ENCODE data around the gene BCL2.
"Not testable (repeated sequence)": the region's sequence is repeated elsewhere in the genome, so short reads cannot be mapped to it uniquely, and the experiment has no call there.

The BCL2 gene

DNA sequence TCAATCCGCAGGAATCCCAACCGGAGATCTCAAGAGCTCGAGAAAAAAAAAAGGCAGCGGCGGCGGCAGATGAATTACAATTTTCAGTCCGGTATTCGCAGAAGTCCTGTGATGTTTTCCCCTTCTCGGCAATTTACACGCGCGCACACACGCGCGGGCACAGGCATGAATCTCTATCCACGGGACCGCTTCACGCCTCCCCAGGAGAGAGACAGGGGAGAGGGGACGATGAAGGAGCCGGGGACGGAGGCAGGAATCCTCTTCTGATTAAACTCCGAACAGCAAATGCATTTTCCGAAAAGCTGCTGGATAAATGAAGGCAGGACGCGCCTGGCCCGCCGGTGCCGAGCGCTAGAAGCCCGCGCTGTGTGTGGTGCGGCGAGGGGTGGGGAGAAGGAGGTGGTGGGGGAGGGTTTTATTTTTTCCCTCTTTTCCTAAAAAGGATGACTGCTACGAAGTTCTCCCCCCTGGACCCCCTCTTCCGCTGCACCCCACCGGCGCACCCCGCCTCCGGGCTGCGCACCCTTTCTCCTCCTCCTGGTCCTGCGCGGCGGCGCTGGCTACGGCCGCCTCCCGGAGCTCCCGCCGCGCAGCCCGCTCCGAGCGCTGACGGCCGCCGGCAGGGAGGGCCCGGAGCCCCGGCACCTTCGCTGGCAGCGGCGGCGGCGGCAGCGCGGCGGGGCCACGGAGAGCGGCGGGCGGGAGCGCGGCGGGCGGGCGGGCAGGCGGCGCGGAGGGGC, at the start of gene BCL2:
Gene BCL2, minus strand, starts transcription at position 387 of the 740 bp plus-strand sequence.
- TF ChIP-seq ZFX (IDR thresholded peaks at IDR 0.05) (no peak), CTCF (conservative IDR thresholded peaks at IDR 0.05) (no peak)
- H3K27ac ChIP-seq, result peak within 1 kb of the TSS; percentile 72

DNA sequence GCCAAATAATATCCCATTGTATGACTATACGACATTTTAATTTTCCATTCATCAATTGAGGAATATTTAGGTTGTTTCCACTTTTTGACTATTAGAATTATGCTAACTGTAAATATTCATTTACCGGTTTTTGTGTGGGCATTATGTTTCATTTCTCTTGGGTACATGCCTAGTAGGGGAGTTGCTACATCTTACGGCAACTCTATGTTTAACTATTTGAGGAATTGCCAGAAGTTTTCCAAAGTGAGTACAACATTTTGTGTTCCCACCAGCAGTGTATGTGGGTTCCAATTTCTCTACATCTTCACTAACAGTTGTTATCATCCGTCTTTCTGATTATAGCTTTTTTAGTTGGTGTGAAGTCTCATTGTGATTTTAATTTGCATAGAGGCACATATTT, 49.0 kb upstream of the BCL2 start:
- no peak for TF ChIP-seq ZFX (IDR thresholded peaks at IDR 0.05)
- TF ChIP-seq CTCF (conservative IDR thresholded peaks at IDR 0.05), result no peak
- no peak overlapping the region for H3K27ac ChIP-seq

DNA sequence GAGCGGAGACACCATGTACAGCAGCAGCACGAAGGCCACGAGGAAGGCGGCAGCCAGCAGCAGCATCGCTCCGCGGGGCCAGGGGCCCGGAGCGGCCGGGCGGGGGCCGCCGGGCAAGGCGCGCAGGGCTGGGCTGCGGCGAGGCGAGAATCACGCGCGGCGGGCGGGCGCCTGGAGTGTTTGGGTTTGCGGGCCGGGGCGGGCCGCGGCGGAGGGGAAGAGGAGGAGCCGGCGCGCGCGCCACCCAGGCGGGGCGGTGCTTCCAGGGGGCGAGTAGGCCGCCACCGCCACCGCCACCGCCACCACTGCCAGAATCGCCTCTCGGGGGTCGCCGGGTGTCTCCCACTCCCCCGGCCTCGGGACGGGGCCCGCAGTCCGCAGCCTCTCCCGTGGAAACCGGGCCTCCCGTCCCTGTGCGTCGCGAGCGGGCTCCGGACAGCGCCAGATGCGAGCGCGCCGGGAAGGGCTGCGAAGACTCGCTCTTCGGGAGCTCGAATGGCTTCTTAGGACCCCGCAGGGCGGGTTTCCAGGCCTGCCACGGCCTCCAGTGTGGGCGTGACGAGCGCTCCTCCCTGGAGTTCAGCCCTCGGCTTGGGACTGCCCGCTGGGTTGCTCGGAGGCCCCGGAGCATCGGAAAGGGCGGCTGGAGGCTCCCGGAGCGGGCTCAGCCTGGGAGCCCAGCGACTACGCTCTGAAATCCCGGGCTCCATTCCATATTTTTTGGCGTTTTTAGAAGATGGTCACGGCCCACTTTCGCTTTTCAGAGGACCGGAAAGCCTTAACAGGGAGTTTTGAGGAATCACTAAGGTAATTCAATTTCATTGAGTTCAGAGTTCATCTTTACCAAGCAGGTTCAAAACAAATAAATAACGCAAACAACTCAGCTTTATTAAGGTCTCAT, 47.7 kb upstream of the BCL2 start, which contains the start of gene KDSR:
Gene KDSR, minus strand, starts transcription at position 154 of the 901 bp plus-strand sequence. Its CDS starts 88 bp downstream, at position 66.
- no peak for TF ChIP-seq CTCF (conservative IDR thresholded peaks at IDR 0.05)
- TF ChIP-seq ZFX (IDR thresholded peaks at IDR 0.05), result peak; percentile 79

GRCh38 chr18:63366213-63367052, 46.9 kb upstream of the BCL2 start:
- TF ChIP-seq ZFX (IDR thresholded peaks at IDR 0.05), result no peak
- TF ChIP-seq CTCF (conservative IDR thresholded peaks at IDR 0.05), result no peak
- H3K27ac ChIP-seq, result peak overlapping the region; percentile 78

More for the DNA sequence above, 47.7 kb upstream of the BCL2 start, which contains the start of gene KDSR:
- peak within 1 kb of the TSS; percentile 78 for H3K27ac ChIP-seq

GRCh38 chr18:63365876-63366212, 46.3 kb upstream of the BCL2 start:
- no peak for TF ChIP-seq ZFX (IDR thresholded peaks at IDR 0.05)
- H3K27ac ChIP-seq, result peak overlapping the region; percentile 78

DNA sequence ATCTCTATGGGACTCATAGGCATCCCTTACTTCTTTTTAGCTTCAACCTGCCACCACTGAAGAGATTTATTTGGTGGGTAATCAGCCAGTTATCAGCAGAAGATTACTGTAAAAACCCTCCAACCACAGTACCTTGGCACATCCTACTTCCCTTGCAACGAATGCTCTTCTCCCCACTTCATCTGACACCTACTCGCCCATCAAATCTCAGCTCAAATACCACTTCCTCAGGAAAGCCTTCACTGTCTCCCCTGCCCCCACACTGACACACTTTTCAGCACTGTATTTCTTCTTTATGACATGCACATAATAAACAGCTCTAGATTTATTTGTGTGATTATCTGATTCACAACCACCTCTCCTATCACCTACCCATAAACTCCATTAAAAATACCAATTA, 44.4 kb upstream of the BCL2 start:
- TF ChIP-seq CTCF (conservative IDR thresholded peaks at IDR 0.05), result no peak
- TF ChIP-seq ZFX (IDR thresholded peaks at IDR 0.05), result no peak
- no peak overlapping the region for H3K27ac ChIP-seq

- not testable (repeated sequence) for H3K27ac ChIP-seq
These were observed 43.9 kb upstream of the BCL2 start for GRCh38 chr18:63363420-63363819.

Data from C4-2B (cell line).